HG02970 (cell line): ENCODE results near the gene BCHE.

Source experiments
- ATAC-seq: cut with Tn5 transposase; IDR thresholded peaks from one replicate; pipeline ENCODE4 v1.9.1; 2021; ENCODE audit warnings: mild to moderate bottlenecking, moderate library complexity, moderate number of reproducible peaks; ENCODE audit not compliant: unreplicated experiment, low FRiP score

The BCHE gene

GRCh38 chr3:165754219-165755007 lies 82.8 kb downstream of the BCHE start:
- ATAC-seq, result no peak

DNA sequence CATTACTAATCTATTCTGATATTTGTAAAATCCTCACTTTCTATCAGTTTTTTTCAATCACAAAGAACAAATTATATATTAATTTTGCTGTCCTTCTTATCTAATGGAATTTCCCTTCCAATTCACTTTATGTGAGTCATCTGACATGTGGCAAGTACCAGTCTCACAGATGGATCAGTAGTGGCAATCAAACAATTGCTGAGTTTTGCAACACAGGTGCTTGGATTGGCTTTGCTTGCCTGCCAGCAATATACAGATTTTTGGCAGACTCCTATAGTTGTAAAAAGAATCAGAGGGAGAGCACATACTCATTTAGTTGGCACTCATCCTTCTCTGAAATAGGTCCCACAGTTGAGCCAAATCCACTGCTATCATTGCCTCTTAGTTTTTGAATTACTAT lies 83.7 kb downstream of the BCHE start:
- no peak for ATAC-seq

GRCh38 chr3:165751637-165752036 lies 85.6 kb downstream of the BCHE start:
- ATAC-seq, result no peak

- ATAC-seq, result no peak
These were observed 87.4 kb downstream of the BCHE start for GRCh38 chr3:165749821-165750220.

DNA sequence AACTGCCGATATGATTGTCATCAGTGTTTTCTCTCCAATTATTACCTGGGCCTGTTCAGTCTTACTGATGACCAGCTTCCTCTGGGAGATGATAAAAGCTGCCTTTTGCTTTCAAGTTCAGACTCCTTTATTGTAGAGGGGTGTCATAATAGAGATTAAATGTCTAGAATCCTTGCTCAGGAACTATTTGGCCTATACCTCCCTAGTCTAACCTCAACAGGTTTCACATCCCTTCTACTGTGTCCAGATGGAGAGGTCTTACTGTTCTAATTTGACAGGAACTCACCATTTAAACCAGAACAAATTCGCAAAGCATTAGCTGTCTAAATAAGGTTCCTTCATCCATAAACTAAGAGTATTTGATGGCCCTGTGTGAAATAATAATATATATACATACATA lies 88.0 kb downstream of the BCHE start:
- no peak for ATAC-seq

DNA sequence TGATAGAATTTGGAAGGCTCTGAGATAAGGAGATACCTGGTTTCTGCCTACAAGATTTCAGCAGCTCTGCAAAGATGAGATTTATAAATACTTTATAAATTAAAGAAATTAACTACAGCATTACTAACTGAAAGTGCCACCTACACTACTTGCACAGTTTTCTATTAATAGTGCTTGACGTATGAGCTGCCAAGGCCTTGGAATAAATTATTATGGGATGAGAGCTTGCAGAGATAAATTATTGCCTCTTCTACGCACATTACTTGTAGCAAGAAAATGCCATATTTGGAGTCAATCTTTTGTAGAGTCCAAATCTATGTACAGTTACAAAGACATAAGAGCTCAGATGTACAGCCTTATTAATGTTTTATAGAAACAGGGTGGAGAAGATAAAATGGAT lies 89.1 kb downstream of the BCHE start:
- ATAC-seq, result no peak

DNA sequence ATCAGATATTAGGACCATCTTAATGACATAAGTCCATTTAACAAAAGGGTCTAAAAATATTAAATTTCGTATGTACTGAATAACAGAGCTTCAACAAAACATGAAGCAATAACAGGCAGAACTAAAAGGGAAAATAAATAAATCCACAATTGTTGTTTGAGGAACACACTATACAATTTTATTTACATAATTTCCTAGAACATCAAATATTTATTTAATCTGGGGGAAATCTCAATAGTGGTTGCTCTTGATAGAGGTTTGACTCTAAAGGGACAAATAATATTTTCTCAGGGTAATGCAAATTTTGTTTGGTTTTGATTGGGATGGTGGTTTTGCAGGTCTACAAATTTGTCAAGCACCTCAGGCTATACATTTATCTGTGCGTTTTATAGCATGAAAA lies 90.3 kb downstream of the BCHE start:
- ATAC-seq, result no peak

DNA sequence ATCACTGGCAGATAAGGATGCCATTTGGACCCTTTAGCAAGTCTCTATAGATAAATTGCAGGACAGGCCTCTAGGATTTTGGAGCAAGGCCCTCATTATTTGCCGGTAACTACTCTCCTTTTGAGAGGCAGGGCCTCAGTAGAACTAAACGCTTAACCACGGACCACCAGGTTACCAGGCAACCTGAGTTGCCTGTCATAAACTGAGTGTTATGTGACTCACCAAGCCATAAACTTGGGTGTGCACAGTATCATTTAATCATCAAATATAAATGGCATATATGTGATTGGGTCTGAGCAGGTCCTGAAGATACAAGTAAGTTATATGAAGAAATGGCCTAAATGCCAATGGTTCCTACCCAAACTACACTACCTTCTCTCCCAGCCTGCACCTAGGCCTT lies 93.2 kb downstream of the BCHE start:
- ATAC-seq, result no peak

- no peak for ATAC-seq
These were observed 94.9 kb downstream of the BCHE start for GRCh38 chr3:165742351-165742750.

- no peak for ATAC-seq
These were observed 107.5 kb downstream of the BCHE start for GRCh38 chr3:165729756-165730155.

GRCh38 chr3:165728924-165729323 lies 108.3 kb downstream of the BCHE start:
- ATAC-seq, result no peak

GRCh38 chr3:165725296-165725695 lies 111.9 kb downstream of the BCHE start:
- no peak for ATAC-seq
